LNCaP clone FGC (cell line): Measurements from ENCODE around the gene RPS3.

Experiments used
- DNase-seq: peaks from one replicate; pipeline ENCODE4 v3.0.0-alpha.2; 2011; ENCODE audit warnings: low read depth
- H3K4me3 ChIP-seq: 2 replicates; pipeline ENCODE4 v1.5.1; 2011; ENCODE audit warnings: mild to moderate bottlenecking, low read depth, low read length, control low read depth
- TF ChIP-seq, protein P1 (sequence below): IDR thresholded peaks from 2 replicates; pipeline ENCODE4 v1.5.1; 2012; ENCODE audit warnings: mild to moderate bottlenecking; ENCODE audit not compliant: control insufficient read depth, insufficient read depth; ENCODE audit errors: extremely low read depth

RPS3 gene

GRCh38 chr11:75435571-75435925, 36.2 kb downstream of the RPS3 start:
- TF ChIP-seq, protein P1, sequence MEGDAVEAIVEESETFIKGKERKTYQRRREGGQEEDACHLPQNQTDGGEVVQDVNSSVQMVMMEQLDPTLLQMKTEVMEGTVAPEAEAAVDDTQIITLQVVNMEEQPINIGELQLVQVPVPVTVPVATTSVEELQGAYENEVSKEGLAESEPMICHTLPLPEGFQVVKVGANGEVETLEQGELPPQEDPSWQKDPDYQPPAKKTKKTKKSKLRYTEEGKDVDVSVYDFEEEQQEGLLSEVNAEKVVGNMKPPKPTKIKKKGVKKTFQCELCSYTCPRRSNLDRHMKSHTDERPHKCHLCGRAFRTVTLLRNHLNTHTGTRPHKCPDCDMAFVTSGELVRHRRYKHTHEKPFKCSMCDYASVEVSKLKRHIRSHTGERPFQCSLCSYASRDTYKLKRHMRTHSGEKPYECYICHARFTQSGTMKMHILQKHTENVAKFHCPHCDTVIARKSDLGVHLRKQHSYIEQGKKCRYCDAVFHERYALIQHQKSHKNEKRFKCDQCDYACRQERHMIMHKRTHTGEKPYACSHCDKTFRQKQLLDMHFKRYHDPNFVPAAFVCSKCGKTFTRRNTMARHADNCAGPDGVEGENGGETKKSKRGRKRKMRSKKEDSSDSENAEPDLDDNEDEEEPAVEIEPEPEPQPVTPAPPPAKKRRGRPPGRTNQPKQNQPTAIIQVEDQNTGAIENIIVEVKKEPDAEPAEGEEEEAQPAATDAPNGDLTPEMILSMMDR = no peak
- no peak overlapping the region for H3K4me3 ChIP-seq
- DNase-seq = no peak

DNA sequence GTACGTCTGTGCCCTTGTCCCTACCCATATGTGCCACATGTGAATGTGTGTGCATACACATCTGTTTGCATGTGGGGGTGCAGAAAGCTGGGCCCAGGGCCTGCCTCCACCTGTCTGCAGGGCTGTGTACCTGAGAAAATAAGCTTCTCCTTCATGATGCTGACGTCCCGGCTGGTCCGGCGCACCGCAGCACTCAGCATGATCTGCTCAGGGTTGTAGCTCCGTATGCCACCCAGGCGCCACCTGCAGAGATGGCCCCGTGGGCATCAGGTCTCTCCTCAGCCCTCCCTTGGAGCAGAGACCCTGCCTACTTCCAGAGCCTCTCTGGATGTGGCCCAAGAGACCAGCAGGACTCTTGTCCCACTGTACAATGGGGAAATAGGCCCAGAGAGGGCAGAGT, 37.5 kb downstream of the RPS3 start:
- no peak for DNase-seq
- TF ChIP-seq, protein P1 = no peak
- H3K4me3 ChIP-seq = no peak overlapping the region

GRCh38 chr11:75437966-75438659, 38.8 kb downstream of the RPS3 start:
- H3K4me3 ChIP-seq = no peak overlapping the region
- DNase-seq = no peak
- TF ChIP-seq, protein P1 = no peak

- TF ChIP-seq, protein P1 = no peak
- no peak overlapping the region for H3K4me3 ChIP-seq
- DNase-seq = no peak
These were observed 39.7 kb downstream of the RPS3 start for GRCh38 chr11:75439026-75439425.

GRCh38 chr11:75439495-75440120, 40.3 kb downstream of the RPS3 start:
- H3K4me3 ChIP-seq = no peak overlapping the region
- DNase-seq = no peak
- TF ChIP-seq, protein P1 = no peak

DNA sequence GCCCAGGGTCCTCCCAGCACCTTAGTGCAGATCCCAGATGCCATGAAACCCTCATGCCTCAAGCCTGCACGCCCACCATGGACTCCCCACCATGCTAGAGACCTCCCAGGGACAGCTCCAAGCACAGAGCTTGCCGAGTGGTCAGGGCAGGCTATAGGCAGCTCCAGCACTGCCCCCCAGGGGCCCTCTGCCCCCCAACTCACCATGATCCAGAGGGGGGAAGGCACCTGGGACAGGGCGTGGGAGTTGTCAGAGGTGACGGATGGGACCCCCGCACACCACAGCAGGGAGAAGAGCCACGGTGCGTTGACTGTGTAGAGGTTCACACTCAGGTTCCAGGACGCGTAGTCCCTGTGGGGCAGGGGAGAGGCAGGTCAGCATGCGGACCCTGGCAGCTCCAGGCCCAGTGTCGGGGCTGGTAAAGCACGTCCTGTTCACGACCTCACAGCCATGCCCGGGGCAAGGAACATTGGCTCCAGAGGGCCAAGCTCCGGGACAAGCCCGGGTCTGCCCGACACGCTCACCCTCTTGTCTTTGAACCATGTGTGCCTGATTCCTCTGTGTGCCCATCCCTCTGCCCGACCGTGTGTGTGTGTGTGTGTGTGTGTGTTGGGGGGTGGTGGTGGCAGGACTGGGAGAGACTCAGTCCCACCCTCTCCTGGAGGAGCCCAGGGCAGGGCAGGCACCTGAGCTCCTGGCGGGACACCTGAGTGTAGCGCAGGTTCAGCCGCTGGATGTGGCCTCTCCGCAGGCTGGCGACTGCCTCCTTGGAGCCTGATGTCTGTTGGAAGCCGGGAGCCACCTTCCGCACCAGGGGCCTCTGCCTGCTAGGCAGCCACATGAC, 41.9 kb downstream of the RPS3 start:
- TF ChIP-seq, protein P1 = no peak
- no peak overlapping the region for H3K4me3 ChIP-seq
- no peak for DNase-seq
